ENCODE data around the gene BABAM2.
"Not testable (repeated sequence)": the region's sequence is repeated elsewhere in the genome, so short reads cannot be mapped to it uniquely, and the experiment has no call there.

The BABAM2 gene

GRCh38 chr2:27954221-27954673 is 63.7 kb downstream of the BABAM2 start:
- no peak for DNase-seq

GRCh38 chr2:27954771-27955383 is 64.3 kb downstream of the BABAM2 start:
- DNase-seq, result peak in 1 of 2 donors; percentile 95

- DNase-seq, result no peak
These were observed 65.0 kb downstream of the BABAM2 start for GRCh38 chr2:27955384-27956161.

- no peak for DNase-seq
These were observed 66.4 kb downstream of the BABAM2 start for GRCh38 chr2:27956888-27957287.

GRCh38 chr2:27958711-27959378 is 68.3 kb downstream of the BABAM2 start:
- no peak for DNase-seq

- DNase-seq, result peak in 1 of 2 donors; percentile 68
These were observed 69.0 kb downstream of the BABAM2 start for GRCh38 chr2:27959496-27959895.

GRCh38 chr2:27960237-27960912 is 69.8 kb downstream of the BABAM2 start:
- DNase-seq, result no peak

- no peak for DNase-seq
These were observed 71.5 kb downstream of the BABAM2 start for GRCh38 chr2:27962006-27962405.

GRCh38 chr2:27963472-27963871 is 72.9 kb downstream of the BABAM2 start:
- DNase-seq, result no peak

- no peak for DNase-seq
These were observed 73.5 kb downstream of the BABAM2 start for GRCh38 chr2:27964067-27964466.

GRCh38 chr2:27965841-27966240 is 75.3 kb downstream of the BABAM2 start:
- no peak for DNase-seq

GRCh38 chr2:27966466-27966865 is 75.9 kb downstream of the BABAM2 start:
- no peak for DNase-seq

GRCh38 chr2:27967076-27967475 is 76.5 kb downstream of the BABAM2 start:
- no peak for DNase-seq

- not testable (repeated sequence) for DNase-seq
These were observed 77.5 kb downstream of the BABAM2 start for GRCh38 chr2:27968045-27968444.

- not testable (repeated sequence) for DNase-seq
These were observed 78.4 kb downstream of the BABAM2 start for GRCh38 chr2:27968957-27969356.

GRCh38 chr2:27972311-27972710 is 81.8 kb downstream of the BABAM2 start:
- no peak for DNase-seq

GRCh38 chr2:27973592-27973991 is 83.1 kb downstream of the BABAM2 start:
- DNase-seq, result no peak

- no peak for DNase-seq
These were observed 85.8 kb downstream of the BABAM2 start for GRCh38 chr2:27976308-27976707.

- DNase-seq, result no peak
These were observed 87.3 kb downstream of the BABAM2 start for GRCh38 chr2:27977731-27978312.

- not testable (repeated sequence) for DNase-seq
These were observed 88.2 kb downstream of the BABAM2 start for GRCh38 chr2:27978761-27979160.

- no peak for DNase-seq
These were observed 89.7 kb downstream of the BABAM2 start for GRCh38 chr2:27980242-27980641.

GRCh38 chr2:27984153-27984552 is 93.6 kb downstream of the BABAM2 start:
- no peak for DNase-seq

- DNase-seq, result no peak
These were observed 97.8 kb downstream of the BABAM2 start for GRCh38 chr2:27988306-27988705.

All from bone marrow (tissue), 2 donors.